Stimulated activated CD8-positive, alpha-beta memory T cell treated with anti-CD3 and anti-CD28 coated beads, Interleukin-7, amount 100 ng/mL, for 1 hour (primary cell): ENCODE measurements around the gene MALL.
"Not testable (repeated sequence)": the region's sequence is repeated elsewhere in the genome, so short reads cannot be mapped to it uniquely, and the experiment has no call there.

Experiments used
- DNase-seq, 2 donors: peaks; one replicate each; pipeline ENCODE4 v3.0.0-alpha.2; 2020; ENCODE audit warnings: low read depth in 2 of 2

Gene MALL

GRCh38 chr2:110050222-110050621 is 65.4 kb downstream of the MALL start:
- DNase-seq = not testable (repeated sequence)

- DNase-seq = not testable (repeated sequence)
Observed at GRCh38 chr2:110049769-110050168, 65.9 kb downstream of the MALL start.

- not testable (repeated sequence) for DNase-seq
Observed at GRCh38 chr2:110048255-110049197, 67.1 kb downstream of the MALL start.

- DNase-seq = not testable (repeated sequence)
Observed at GRCh38 chr2:110047225-110047624, 68.4 kb downstream of the MALL start.

- DNase-seq = not testable (repeated sequence)
Observed at GRCh38 chr2:110041941-110042660, 73.5 kb downstream of the MALL start.

- DNase-seq = not testable (repeated sequence)
Observed at GRCh38 chr2:110037336-110037735, 78.3 kb downstream of the MALL start.

GRCh38 chr2:110035384-110035783 is 80.2 kb downstream of the MALL start:
- not testable (repeated sequence) for DNase-seq

- DNase-seq = not testable (repeated sequence)
Observed at GRCh38 chr2:110034935-110035334, 80.7 kb downstream of the MALL start.
